Measurements from ENCODE around the gene PDYN. TPM values are rescaled to one million over a fixed set of nuclear protein-coding genes. Genes with fewer than 3 reads are reported as not detected.
A peak's percentile ranks its signal among the peaks of the same experiment; 100 is the strongest.

Gene PDYN
- total RNA-seq, 2 experiments from 2014 or later, result not detected

- no peak for DNase-seq
- TF ChIP-seq CTCF (IDR thresholded peaks at IDR 0.05), result no peak
- no peak for ATAC-seq
- no peaks in the 10 kb centered on the region for H3K36me3 Mint-ChIP-seq (ENCODE audit: low read depth)
- no peaks in the 10 kb centered on the region for H3K4me1 Mint-ChIP-seq (ENCODE audit: low read depth)
- H3K9me3 Mint-ChIP-seq, result no peaks in the 10 kb centered on the region
- ChIA-PET POLR2A (no interaction called here), CTCF (interaction anchor here (5.1 kb wide), 1 partner anchor 162 kb away, joined by 56 read pairs; no protein-coding TSS in a partner anchor)
- H3K4me3 Mint-ChIP-seq, result no peak overlapping the region
- H3K27me3 Mint-ChIP-seq, result peaks cover 32% of the 10 kb centered on the region
- no peak overlapping the region for H3K27ac Mint-ChIP-seq
- intact Hi-C loops (cut with micrococcal nuclease), result no loop called here
These were observed 16.7 kb upstream of the PDYN start for GRCh38 chr20:2010533-2010932.

GRCh38 chr20:2006452-2007361 lies 12.8 kb upstream of the PDYN start:
- Mint-ChIP-seq H3K27me3 (peaks cover 29% of the 10 kb centered on the region), H3K36me3 (ENCODE audit: low read depth) (no peaks in the 10 kb centered on the region), H3K27ac (no peak overlapping the region), H3K4me1 (ENCODE audit: low read depth) (no peaks in the 10 kb centered on the region), H3K9me3 (no peaks in the 10 kb centered on the region), H3K4me3 (no peak overlapping the region)
- TF ChIP-seq CTCF (IDR thresholded peaks at IDR 0.05), result peak; percentile 93
- DNase-seq, result peak; percentile 52
- no peak for ATAC-seq
- intact Hi-C loops (cut with micrococcal nuclease), result loop anchor here (5.0 kb wide), 1 partner anchor 166 kb away; no protein-coding TSS in a partner anchor
- ChIA-PET POLR2A (no interaction called here), CTCF (interaction anchor here (0.7 to 5.1 kb wide), 24 partner anchors 10 to 446 kb away, joined by 3 to 56 read pairs (median 5); no protein-coding TSS in a partner anchor)

GRCh38 chr20:2005831-2006426 lies 12.1 kb upstream of the PDYN start:
- H3K27me3 Mint-ChIP-seq, result peaks cover 26% of the 10 kb centered on the region
- no peak for TF ChIP-seq CTCF (IDR thresholded peaks at IDR 0.05)
- CTCF ChIA-PET, result interaction anchor here (0.9 to 5.1 kb wide), 16 partner anchors 11 to 381 kb away, joined by 3 to 56 read pairs (median 6); no protein-coding TSS in a partner anchor
- POLR2A ChIA-PET, result no interaction called here
- H3K9me3 Mint-ChIP-seq, result no peaks in the 10 kb centered on the region
- no peak overlapping the region for H3K27ac Mint-ChIP-seq
- intact Hi-C loops (cut with micrococcal nuclease), result loop anchor here (5.0 kb wide), 1 partner anchor 166 kb away; no protein-coding TSS in a partner anchor
- no peak overlapping the region for H3K4me3 Mint-ChIP-seq
- DNase-seq (peak; percentile 74), ATAC-seq (no peak)
- no peaks in the 10 kb centered on the region for H3K36me3 Mint-ChIP-seq (ENCODE audit: low read depth)
- H3K4me1 Mint-ChIP-seq (ENCODE audit: low read depth), result no peaks in the 10 kb centered on the region

GRCh38 chr20:2005359-2005758 lies 11.5 kb upstream of the PDYN start:
- ChIA-PET CTCF (interaction anchor here (0.9 to 5.1 kb wide), 6 partner anchors 15 to 382 kb away, joined by 3 to 56 read pairs (median 10); no protein-coding TSS in a partner anchor), POLR2A (no interaction called here)
- peaks cover 26% of the 10 kb centered on the region for H3K27me3 Mint-ChIP-seq
- ATAC-seq, result no peak
- intact Hi-C loops (cut with micrococcal nuclease), result loop anchor here (5.0 kb wide), 1 partner anchor 167 kb away; no protein-coding TSS in a partner anchor
- no peaks in the 10 kb centered on the region for H3K4me1 Mint-ChIP-seq (ENCODE audit: low read depth)
- DNase-seq, result peak; percentile 18
- TF ChIP-seq CTCF (IDR thresholded peaks at IDR 0.05), result no peak
- no peak overlapping the region for H3K4me3 Mint-ChIP-seq
- H3K9me3 Mint-ChIP-seq, result no peaks in the 10 kb centered on the region
- H3K27ac Mint-ChIP-seq, result no peak overlapping the region
- no peaks in the 10 kb centered on the region for H3K36me3 Mint-ChIP-seq (ENCODE audit: low read depth)
